ENCODE results near the gene TMEM39A.

The TMEM39A gene, protein sequence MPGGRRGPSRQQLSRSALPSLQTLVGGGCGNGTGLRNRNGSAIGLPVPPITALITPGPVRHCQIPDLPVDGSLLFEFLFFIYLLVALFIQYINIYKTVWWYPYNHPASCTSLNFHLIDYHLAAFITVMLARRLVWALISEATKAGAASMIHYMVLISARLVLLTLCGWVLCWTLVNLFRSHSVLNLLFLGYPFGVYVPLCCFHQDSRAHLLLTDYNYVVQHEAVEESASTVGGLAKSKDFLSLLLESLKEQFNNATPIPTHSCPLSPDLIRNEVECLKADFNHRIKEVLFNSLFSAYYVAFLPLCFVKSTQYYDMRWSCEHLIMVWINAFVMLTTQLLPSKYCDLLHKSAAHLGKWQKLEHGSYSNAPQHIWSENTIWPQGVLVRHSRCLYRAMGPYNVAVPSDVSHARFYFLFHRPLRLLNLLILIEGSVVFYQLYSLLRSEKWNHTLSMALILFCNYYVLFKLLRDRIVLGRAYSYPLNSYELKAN

DNA sequence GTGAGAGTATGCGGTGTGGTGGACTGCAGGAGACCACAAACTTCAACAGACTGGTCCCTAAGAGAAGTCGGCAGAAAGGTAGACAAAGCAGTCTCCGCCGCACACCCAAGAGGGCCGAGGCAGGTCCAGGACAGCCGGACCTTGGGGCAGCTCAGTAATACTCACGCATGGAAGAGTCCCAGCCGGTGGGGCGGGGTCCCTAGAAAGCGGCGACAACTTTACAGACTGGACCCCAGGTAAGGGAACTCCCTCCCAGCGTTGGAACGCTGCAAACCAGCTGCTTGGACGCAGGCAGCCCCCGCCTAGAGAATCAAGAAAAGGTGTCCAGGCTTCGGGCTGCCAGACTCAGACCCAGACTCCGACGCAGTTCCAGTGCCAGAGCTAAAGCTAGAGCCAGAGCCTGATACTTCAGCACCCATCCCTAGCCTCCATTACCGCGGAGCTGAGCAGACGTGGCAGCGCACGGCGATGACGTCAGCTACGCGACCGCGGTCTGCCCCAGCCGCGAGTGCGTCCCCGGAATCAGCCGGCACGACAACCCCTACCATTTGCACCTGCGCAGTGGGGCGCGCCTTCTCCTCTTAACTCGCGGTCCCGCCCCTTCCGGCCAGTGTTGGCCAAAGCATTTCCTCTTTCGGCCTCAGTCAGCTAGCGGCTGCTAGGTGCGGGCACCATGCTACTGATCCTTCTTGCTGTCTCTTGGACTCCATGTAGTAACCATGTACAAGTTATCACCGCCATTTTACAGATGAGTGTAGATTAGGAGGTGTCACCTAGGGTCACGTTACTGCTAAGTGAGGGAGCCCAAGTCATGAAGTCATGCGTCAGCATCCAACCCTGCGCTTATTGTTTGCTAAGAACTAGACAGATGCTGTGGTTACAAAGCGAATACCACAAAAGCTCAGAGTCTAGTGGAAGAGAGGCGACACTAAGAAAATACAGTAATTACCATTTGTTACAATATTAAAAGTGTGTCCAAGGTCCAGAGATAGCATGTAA lies at the start of gene TMEM39A:
Gene TMEM39A (minus strand): TSS at position 445 of the 999 bp plus-strand sequence. CDS start 1,541 bp downstream, outside the sequence.
- no peaks in the 10 kb centered on the region for H3K27me3 ChIP-seq (ENCODE audit: insufficient read depth, low read length)
- no peaks in the 10 kb centered on the region for H3K9me3 ChIP-seq (ENCODE audit: low read length)
- H3K4me1 ChIP-seq (ENCODE audit: insufficient read depth, low read length): peaks cover 23% of the 10 kb centered on the region
- peaks cover 30% of the 10 kb centered on the region for H3K36me3 ChIP-seq (ENCODE audit: insufficient read depth, low read length)
- H3K4me3 ChIP-seq (ENCODE audit: low read length): peak within 1 kb of the TSS; percentile 75
- H2AFZ ChIP-seq (ENCODE audit: low read depth, low read length): peak within 1 kb of the TSS; percentile 52

DNA sequence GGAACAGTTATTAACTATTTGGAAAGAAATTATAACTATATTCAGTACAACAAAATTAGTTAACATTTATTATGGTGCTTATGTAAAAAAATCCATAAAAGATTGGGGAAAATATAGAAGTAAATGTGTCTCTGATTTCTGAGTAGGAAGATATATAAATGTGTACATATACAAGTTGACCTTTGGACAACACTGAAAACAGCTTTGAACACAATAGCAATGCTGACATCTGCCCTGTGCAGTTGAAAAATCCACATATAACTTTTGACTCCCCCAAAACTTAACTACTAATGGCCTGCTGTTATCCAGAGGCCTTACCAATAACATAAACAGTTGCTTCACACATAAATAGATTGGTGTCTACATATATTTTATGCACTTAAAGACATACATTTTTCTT lies 47.3 kb upstream of the TMEM39A start:
- H3K9me3 ChIP-seq (ENCODE audit: low read length): no peaks in the 10 kb centered on the region
- H2AFZ ChIP-seq (ENCODE audit: low read depth, low read length): no peak overlapping the region
- H3K4me3 ChIP-seq (ENCODE audit: low read length): no peak overlapping the region
- no peaks in the 10 kb centered on the region for H3K4me1 ChIP-seq (ENCODE audit: insufficient read depth, low read length)
- peaks cover 57% of the 10 kb centered on the region for H3K36me3 ChIP-seq (ENCODE audit: insufficient read depth, low read length)
- H3K27me3 ChIP-seq (ENCODE audit: insufficient read depth, low read length): no peaks in the 10 kb centered on the region

DNA sequence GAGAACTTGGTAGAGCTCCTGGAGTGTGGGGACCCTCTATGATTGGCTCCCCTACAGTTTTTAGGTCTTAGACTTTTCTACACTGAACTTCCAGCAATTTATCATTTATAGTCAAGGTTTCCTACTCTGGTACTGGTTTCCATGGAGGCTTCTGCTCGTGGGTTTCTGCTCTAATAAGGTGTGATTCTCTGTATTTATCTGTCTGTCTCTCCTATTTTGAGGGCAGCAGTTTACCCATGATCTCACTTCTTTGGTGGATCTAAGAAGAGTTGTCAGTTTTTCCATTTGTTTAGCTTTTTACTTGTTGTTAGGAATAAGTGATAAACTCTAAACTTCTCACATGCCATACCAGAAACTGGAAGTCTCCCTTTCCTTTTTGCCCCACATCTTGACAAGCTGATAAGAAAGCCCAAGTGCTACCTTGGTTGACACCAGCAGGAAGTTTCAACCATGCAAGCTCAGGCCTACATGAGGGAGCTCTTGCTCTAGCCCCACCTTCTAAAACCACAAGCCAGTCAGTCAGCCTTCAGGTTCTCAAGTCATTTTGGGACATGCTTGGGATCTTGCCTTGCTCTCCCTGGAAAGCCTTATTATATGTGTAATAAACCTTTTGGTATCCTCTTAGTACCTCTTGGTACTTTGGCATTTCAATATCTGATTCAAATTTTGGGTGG lies 44.9 kb upstream of the TMEM39A start:
- Histone ChIP-seq H3K4me1 (ENCODE audit: insufficient read depth, low read length) (no peaks in the 10 kb centered on the region), H2AFZ (ENCODE audit: low read depth, low read length) (no peak overlapping the region), H3K36me3 (ENCODE audit: insufficient read depth, low read length) (peaks cover 54% of the 10 kb centered on the region), H3K27me3 (ENCODE audit: insufficient read depth, low read length) (no peaks in the 10 kb centered on the region), H3K9me3 (ENCODE audit: low read length) (no peaks in the 10 kb centered on the region), H3K4me3 (ENCODE audit: low read length) (no peak overlapping the region)

DNA sequence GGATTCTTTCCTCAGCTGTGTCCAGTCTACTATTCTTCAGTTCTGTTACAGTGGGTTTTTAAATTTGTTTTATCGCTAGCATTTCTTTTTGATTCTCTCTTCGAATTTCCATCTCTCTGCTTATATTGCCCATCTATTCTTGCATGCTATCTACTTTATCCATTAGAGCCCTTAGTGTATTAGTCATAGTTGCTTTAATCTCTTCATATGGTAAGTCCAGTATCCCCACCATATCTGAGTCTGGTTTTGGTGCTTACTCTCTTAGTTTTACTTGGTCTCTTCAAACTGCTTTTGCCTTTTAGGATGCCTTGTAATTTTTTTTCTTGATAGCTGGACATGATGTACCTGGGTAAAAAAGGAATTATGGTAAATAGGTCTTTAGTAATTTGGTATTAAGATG lies 44.0 kb upstream of the TMEM39A start:
- Histone ChIP-seq H3K4me3 (ENCODE audit: low read length) (no peak overlapping the region), H3K27me3 (ENCODE audit: insufficient read depth, low read length) (no peaks in the 10 kb centered on the region), H3K4me1 (ENCODE audit: insufficient read depth, low read length) (no peaks in the 10 kb centered on the region), H2AFZ (ENCODE audit: low read depth, low read length) (no peak overlapping the region), H3K9me3 (ENCODE audit: low read length) (no peaks in the 10 kb centered on the region), H3K36me3 (ENCODE audit: insufficient read depth, low read length) (peaks cover 52% of the 10 kb centered on the region)

DNA sequence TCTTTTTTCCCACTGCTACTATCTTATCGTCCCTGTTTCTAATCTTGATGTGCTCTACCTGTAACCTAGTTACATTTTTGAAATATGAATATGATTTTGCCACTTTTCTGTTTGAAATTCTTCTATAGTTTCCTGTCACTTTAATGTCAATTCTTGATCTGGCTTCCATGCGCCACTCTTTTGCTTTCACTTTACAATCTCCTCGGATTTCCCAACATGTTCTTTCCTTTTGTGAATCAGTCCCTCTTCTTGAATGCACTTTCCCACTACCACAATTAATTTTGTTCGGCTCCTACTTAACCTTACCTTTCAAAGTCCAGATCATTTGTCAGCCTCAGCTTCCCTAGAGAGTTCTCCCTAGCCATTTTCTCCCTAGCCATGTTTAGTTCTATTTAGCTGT lies 43.2 kb upstream of the TMEM39A start:
- Histone ChIP-seq H2AFZ (ENCODE audit: low read depth, low read length) (no peak overlapping the region), H3K36me3 (ENCODE audit: insufficient read depth, low read length) (peaks cover 52% of the 10 kb centered on the region), H3K9me3 (ENCODE audit: low read length) (no peaks in the 10 kb centered on the region), H3K4me3 (ENCODE audit: low read length) (no peak overlapping the region), H3K4me1 (ENCODE audit: insufficient read depth, low read length) (no peaks in the 10 kb centered on the region), H3K27me3 (ENCODE audit: insufficient read depth, low read length) (no peaks in the 10 kb centered on the region)

DNA sequence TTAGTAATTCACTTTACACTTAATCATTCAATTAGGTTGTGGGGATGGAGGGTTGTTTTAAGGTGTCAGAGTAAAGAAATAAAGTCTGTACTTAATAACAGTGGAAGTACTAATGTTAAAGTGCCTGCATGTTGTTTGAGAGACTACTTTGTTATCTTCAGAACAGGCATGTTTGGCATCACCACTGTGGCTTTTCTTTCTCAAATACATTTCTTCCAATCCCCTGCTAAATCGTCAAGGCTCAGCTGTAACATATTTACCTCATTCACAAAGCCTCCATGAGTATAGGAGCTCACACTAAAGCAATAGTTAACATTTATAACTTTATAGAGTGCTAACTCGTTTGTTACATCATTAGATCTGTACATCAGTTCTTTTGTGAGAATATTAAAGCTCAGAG lies 37.5 kb upstream of the TMEM39A start:
- no peak overlapping the region for H3K4me3 ChIP-seq (ENCODE audit: low read length)

DNA sequence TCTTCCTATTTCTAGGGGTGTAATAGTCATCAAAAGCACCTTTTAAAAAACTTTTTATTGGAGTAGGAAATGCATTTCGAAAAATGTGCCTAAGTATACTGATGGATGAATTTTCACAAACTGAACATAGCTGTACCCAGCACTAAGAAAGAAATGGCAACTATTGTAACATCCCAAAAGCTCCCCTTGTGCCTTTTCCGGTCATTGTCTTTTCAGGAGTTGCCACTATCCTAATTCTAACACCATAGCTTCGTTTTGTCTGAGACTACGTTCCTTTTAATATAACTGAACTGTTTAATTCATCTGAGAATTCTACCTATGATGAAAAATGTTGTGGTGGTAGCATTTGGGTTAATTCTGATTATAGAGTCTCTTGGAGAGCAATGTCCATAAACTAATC lies 36.9 kb upstream of the TMEM39A start:
- no peaks in the 10 kb centered on the region for H3K9me3 ChIP-seq (ENCODE audit: low read length)
- no peak overlapping the region for H2AFZ ChIP-seq (ENCODE audit: low read depth, low read length)
- H3K4me1 ChIP-seq (ENCODE audit: insufficient read depth, low read length): peaks cover 29% of the 10 kb centered on the region
- H3K36me3 ChIP-seq (ENCODE audit: insufficient read depth, low read length): peaks cover 16% of the 10 kb centered on the region
- H3K4me3 ChIP-seq (ENCODE audit: low read length): no peak overlapping the region
- H3K27me3 ChIP-seq (ENCODE audit: insufficient read depth, low read length): no peaks in the 10 kb centered on the region

More for the DNA sequence above, 37.5 kb upstream of the TMEM39A start:
- Histone ChIP-seq H2AFZ (ENCODE audit: low read depth, low read length) (no peak overlapping the region), H3K4me1 (ENCODE audit: insufficient read depth, low read length) (peaks cover 29% of the 10 kb centered on the region), H3K27me3 (ENCODE audit: insufficient read depth, low read length) (no peaks in the 10 kb centered on the region), H3K9me3 (ENCODE audit: low read length) (no peaks in the 10 kb centered on the region), H3K36me3 (ENCODE audit: insufficient read depth, low read length) (peaks cover 23% of the 10 kb centered on the region)

DNA sequence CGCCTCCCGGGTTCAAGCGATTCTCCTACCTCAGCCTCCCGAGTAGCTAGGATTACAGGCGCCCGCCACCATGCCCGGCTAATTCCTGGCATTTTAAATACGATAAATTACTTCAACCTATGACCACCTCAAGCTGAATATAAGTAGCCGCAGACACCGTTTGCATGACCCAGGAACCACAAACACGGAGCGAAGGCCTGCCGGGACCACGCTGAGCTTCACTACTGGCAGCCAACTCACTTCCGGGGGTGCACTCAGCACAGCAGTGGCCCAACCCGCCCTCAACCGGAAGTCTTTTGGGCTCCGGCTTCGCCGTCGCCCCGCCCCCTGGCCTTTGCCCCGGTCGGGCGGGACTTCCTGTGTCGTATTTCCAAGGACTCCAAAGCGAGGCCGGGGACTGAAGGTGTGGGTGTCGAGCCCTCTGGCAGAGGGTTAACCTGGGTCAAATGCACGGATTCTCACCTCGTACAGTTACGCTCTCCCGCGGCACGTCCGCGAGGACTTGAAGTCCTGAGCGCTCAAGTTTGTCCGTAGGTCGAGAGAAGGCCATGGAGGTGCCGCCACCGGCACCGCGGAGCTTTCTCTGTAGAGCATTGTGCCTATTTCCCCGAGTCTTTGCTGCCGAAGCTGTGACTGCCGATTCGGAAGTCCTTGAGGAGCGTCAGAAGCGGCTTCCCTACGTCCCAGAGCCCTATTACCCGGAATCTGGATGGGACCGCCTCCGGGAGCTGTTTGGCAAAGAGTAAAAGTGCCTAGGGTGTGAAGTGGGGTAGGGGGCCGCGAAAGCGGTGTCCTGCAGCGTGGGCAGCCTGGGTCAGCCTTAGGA lies 35.0 kb upstream of the TMEM39A start, which contains the start of gene TIMMDC1:
Gene TIMMDC1 (plus strand): TSS at position 362 of the 826 bp plus-strand sequence. CDS start 187 bp downstream, at position 549.
- Histone ChIP-seq H3K36me3 (ENCODE audit: insufficient read depth, low read length) (peaks cover 7% of the 10 kb centered on the region), H3K9me3 (ENCODE audit: low read length) (no peaks in the 10 kb centered on the region), H3K4me3 (ENCODE audit: low read length) (peak within 1 kb of the TSS; percentile 70), H3K27me3 (ENCODE audit: insufficient read depth, low read length) (no peaks in the 10 kb centered on the region), H3K4me1 (ENCODE audit: insufficient read depth, low read length) (peaks cover 29% of the 10 kb centered on the region), H2AFZ (ENCODE audit: low read depth, low read length) (peak within 1 kb of the TSS; percentile 77)

DNA sequence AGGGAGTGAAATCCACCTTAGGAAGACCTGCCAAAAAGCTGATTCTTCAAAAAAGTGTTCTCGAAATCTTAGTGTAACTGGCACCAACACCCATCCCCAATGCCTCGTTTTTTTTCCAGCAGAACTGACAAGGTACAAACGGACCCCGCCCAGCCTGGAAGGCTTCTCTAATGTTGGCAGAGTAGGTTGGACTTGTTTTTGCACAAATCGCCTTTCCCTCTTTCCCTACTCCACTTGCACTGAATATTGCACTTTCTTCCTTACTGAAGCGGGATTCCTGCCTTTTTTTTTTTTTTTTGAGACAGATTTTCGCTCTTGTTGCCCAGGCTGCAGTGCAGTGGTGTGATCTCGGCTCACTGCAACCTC lies 34.4 kb upstream of the TMEM39A start:
- Histone ChIP-seq H2AFZ (ENCODE audit: low read depth, low read length) (peak overlapping the region; percentile 77), H3K27me3 (ENCODE audit: insufficient read depth, low read length) (no peaks in the 10 kb centered on the region), H3K4me1 (ENCODE audit: insufficient read depth, low read length) (peaks cover 29% of the 10 kb centered on the region), H3K4me3 (ENCODE audit: low read length) (peak overlapping the region; percentile 70), H3K36me3 (ENCODE audit: insufficient read depth, low read length) (peaks cover 6% of the 10 kb centered on the region), H3K9me3 (ENCODE audit: low read length) (no peaks in the 10 kb centered on the region)

DNA sequence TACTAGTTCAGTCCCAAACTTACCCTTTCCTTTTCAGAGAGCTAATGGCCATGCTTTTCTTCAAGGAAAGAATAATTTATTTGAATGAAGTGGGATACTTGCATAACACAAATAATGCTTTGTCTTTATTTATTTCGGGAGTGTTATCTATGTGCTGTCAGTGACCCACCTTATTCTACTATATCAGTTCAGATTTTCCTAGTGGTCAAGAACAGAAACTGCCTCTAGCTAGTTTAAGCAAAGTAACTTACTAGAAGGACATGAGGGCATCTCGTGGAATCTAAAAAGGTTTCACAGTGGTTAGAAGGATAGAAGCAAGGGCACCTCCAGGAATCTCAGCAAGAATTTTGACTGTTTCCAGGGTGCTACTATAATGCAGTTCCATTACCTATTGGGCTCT lies 31.2 kb upstream of the TMEM39A start:
- Histone ChIP-seq H3K27me3 (ENCODE audit: insufficient read depth, low read length) (no peaks in the 10 kb centered on the region), H3K36me3 (ENCODE audit: insufficient read depth, low read length) (peaks cover 9% of the 10 kb centered on the region), H3K9me3 (ENCODE audit: low read length) (no peaks in the 10 kb centered on the region), H3K4me1 (ENCODE audit: insufficient read depth, low read length) (peaks cover 14% of the 10 kb centered on the region), H2AFZ (ENCODE audit: low read depth, low read length) (no peak overlapping the region), H3K4me3 (ENCODE audit: low read length) (no peak overlapping the region)

DNA sequence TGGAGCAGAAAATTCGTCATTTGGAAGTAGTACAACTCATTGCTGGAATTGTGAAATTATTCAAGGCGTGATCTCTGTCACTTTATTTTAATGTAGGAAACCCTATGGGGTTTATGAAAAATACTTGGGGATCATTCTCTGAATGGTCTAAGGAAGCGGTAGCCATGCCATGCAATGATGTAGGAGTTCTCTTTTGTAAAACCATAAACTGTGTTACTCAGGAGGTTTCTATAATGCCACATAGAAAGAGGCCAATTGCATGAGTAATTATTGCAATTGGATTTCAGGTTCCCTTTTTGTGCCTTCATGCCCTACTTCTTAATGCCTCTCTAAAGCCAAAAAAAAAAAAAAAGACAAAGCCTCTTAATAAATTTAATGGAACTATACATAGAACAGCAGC lies 29.4 kb upstream of the TMEM39A start:
- no peak overlapping the region for H2AFZ ChIP-seq (ENCODE audit: low read depth, low read length)
- no peak overlapping the region for H3K4me3 ChIP-seq (ENCODE audit: low read length)
- no peaks in the 10 kb centered on the region for H3K27me3 ChIP-seq (ENCODE audit: insufficient read depth, low read length)
- H3K36me3 ChIP-seq (ENCODE audit: insufficient read depth, low read length): peaks cover 13% of the 10 kb centered on the region
- peaks cover 7% of the 10 kb centered on the region for H3K4me1 ChIP-seq (ENCODE audit: insufficient read depth, low read length)
- H3K9me3 ChIP-seq (ENCODE audit: low read length): no peaks in the 10 kb centered on the region

DNA sequence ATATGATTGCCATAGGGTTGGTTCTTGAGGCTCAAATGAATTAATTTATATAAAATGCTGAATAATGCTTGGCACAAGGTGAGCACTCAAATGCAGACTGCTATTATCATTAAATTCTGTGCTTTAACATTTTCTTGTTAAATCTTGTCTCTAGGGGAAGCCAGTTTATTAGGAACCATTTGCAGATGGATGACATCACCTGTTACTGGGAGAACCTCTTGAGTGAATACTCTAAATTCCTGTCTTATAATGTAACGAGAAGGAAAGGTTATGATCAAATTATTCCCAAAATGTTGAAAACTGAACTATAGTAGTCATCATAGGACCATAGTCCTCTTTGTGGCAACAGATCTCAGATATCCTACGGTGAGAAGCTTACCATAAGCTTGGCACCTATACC lies 28.7 kb upstream of the TMEM39A start:
- peaks cover 13% of the 10 kb centered on the region for H3K36me3 ChIP-seq (ENCODE audit: insufficient read depth, low read length)
- H3K4me3 ChIP-seq (ENCODE audit: low read length): no peak overlapping the region
- no peak overlapping the region for H2AFZ ChIP-seq (ENCODE audit: low read depth, low read length)
- H3K4me1 ChIP-seq (ENCODE audit: insufficient read depth, low read length): no peaks in the 10 kb centered on the region
- no peaks in the 10 kb centered on the region for H3K9me3 ChIP-seq (ENCODE audit: low read length)
- H3K27me3 ChIP-seq (ENCODE audit: insufficient read depth, low read length): no peaks in the 10 kb centered on the region
